Cardiac atrium fibroblast (primary cell): ENCODE measurements around the gene UBL7. TPM values are rescaled to one million over a fixed set of nuclear protein-coding genes. Genes with fewer than 3 reads are reported as not detected.

Experiments
- total RNA-seq: library from RNA; depleted of rRNA; stranded (reverse); fragments of >200 nt; gene quantifications from 2 replicates; pipeline ENCODE4 v1.2.3, GENCODE V29; 2015

The UBL7 gene, protein sequence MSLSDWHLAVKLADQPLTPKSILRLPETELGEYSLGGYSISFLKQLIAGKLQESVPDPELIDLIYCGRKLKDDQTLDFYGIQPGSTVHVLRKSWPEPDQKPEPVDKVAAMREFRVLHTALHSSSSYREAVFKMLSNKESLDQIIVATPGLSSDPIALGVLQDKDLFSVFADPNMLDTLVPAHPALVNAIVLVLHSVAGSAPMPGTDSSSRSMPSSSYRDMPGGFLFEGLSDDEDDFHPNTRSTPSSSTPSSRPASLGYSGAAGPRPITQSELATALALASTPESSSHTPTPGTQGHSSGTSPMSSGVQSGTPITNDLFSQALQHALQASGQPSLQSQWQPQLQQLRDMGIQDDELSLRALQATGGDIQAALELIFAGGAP
- 73.2 and 85.4 TPM in 2 replicates for total RNA-seq

DNA sequence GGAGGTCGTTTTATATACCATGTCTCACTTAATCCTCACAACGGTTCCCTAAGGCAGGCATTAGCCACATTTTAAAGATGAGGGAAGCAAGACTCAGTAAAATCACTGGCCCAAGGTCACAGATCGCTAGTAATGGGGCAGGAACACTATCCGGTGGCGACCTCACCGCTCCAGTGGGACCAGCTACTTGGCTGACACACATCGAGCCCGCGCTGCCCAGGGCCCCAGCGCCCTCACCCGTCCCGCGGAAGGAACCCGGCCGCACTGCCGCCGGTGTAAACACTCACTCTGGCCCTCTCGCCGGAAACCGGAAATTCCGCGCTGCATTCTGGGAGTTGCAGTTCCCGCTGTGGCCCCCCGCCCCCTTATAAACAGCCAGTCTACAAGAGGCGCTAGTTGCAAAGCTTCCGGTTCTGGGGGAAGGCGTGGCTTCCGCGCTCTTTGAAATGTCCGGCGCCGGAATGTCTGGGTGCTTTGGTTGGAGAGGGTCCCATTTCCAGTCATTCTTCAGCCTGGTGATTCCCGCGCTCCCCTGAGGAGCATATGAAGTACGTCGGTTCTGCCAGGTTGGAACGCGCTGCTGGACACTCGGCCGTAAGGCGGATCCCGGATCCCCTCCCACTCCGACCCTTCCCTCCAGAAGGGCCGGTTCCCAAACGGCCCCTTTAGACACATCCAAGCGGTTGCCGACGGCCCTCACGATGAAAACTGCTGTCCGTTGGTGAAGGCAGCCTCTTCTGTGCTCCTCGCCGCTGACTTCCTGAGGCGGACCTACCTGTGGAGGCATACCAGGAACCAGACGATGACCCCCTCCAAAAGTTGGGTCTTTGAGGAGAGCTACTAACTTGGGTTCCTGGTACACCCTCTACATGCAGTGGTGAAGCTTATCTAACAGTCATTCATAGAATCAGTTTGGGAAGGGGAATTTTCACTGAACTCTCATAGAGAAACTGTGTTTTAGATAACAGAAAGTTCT, at the start of gene UBL7:
Gene UBL7, minus strand, starts transcription at position 290 of the 976 bp plus-strand sequence. CDS start 2,293 bp downstream, outside the sequence.

DNA sequence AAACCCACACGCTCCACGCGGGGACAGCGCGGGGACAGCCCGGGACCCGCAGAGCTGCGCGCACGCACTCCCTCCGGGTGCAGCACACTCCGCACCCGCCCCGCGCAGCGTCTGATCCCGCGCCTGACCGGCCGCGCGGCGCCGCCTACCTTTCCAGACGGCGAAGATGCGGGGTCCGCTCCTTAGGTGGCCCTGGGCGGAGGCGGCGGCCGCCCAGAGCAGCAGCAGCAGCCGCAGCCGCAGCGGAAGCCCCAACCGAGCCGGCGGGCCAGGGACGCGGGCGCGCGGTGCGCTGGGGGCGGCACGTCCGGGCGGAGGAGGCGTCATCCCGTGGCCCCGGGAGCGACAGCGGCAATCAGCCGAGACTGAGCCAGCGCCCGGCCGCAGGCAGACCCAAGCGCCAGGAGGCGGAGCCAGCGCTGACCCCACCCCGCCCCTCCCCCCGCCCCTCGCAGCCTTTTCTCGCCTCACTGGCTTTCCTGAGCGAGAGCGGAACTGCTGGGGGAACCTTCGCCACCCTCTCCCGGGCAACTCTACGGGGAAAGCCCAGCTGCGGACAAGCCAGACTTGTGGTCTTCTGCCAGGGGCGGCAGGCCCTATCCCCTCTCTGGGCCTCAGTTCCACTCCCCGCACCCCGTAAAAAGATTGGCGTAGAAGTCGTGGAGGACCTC, 27.2 kb downstream of the UBL7 start, which contains the start of gene SEMA7A:
Gene SEMA7A, minus strand, starts transcription at position 367 of the 671 bp plus-strand sequence. Its CDS starts 40 bp downstream, at position 327.

Other genes starting within 250 kb of the UBL7 start
- not detected in 2 replicates for gene CCDC33, start 224.8 kb downstream of the UBL7 start, total RNA-seq
- 0.36 and 1.9 TPM in 2 replicates for gene CYP11A1, start 93.5 kb downstream of the UBL7 start, total RNA-seq
- gene SEMA7A, start 27.2 kb downstream of the UBL7 start, total RNA-seq: 1.6 and 3.2 TPM in 2 replicates
- 0.65 and 0.90 TPM in 2 replicates for gene ARID3B, start 80.1 kb upstream of the UBL7 start, total RNA-seq
- 77.8 and 78.5 TPM in 2 replicates for gene CLK3, start 154.7 kb upstream of the UBL7 start, total RNA-seq
- 9.9 and 10.7 TPM in 2 replicates for gene EDC3, start 234.9 kb upstream of the UBL7 start, total RNA-seq